Prostate gland (tissue), 2 donors: Measurements from ENCODE around the gene TXNL1.

Source experiments
- POLR2A ChIP-seq: fragments of 450-650 bp; IDR thresholded peaks from one replicate; pipeline ENCODE4 v1.6.1; 2016; ENCODE audit warnings: antibody characterized with exemption, mild to moderate bottlenecking
- TF ChIP-seq, protein P1 (sequence below), 4 experiments: fragments of 200-600 bp in 2 of 4; fragments of 450-650 bp in 2 of 4; sonication (generic) in 2 of 4; IDR thresholded peaks; 1 replicate in 3 of 4; 2 replicates in 1 of 4; pipeline ENCODE4 v1.5.1; 2016 to 2019; ENCODE audit warnings: antibody characterized with exemption in 4 of 4, mild to moderate bottlenecking in 2 of 4, moderate library complexity in 2 of 4

DNA sequence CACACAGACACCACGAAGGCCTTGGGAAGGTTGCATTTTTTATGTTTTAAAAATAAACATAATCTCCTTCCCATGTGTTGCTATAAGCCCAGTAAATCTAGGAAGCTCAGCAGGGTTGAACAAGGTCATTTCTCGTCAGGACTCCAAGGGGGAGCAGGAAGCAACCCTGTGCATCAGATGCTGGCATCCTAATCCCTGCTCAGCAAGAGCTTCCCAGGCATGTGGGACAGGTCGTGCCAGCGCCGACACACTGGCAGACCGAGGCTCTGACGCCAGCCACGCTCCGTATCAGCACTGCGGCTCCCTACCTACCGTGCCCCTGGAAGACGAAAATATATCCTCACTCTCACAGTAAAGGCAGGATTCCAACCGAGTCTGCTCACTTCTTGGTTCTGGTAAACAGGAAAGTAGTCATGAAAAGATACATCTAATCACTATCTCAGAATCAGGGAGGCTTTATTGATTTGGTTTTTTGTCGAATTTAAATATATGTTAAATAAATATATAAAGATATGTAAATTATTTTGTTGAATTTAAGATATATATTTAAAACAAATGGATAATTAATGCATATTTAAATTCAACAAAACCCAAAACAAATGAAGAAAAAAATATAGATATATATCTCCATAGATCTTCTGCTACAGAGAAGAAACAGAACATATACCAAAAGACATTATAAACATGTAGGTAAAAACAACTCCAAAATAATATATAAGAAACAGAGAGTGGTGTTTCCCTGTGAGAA lies 61.4 kb downstream of the TXNL1 start:
- TF ChIP-seq POLR2A: no peak
- TF ChIP-seq, protein P1, sequence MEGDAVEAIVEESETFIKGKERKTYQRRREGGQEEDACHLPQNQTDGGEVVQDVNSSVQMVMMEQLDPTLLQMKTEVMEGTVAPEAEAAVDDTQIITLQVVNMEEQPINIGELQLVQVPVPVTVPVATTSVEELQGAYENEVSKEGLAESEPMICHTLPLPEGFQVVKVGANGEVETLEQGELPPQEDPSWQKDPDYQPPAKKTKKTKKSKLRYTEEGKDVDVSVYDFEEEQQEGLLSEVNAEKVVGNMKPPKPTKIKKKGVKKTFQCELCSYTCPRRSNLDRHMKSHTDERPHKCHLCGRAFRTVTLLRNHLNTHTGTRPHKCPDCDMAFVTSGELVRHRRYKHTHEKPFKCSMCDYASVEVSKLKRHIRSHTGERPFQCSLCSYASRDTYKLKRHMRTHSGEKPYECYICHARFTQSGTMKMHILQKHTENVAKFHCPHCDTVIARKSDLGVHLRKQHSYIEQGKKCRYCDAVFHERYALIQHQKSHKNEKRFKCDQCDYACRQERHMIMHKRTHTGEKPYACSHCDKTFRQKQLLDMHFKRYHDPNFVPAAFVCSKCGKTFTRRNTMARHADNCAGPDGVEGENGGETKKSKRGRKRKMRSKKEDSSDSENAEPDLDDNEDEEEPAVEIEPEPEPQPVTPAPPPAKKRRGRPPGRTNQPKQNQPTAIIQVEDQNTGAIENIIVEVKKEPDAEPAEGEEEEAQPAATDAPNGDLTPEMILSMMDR (IDR thresholded peaks at IDR 0.05): no peak
